GM12891 (cell line): ENCODE results near the gene TLR2.

Source experiments
- POLR2A ChIP-seq: IDR thresholded peaks from 2 replicates; pipeline ENCODE4 v1.6.1; 2011; ENCODE audit warnings: low read depth, low read length, control low read depth
- POLR2AphosphoS5 ChIP-seq: IDR thresholded peaks from 2 replicates; pipeline ENCODE4 v1.6.1; 2011; ENCODE audit warnings: low read depth, low read length, control low read depth
- SPI1 ChIP-seq: IDR thresholded peaks from 2 replicates; pipeline ENCODE4 v1.6.1; 2011; ENCODE audit warnings: low read depth, low read length, control low read depth
- TAF1 ChIP-seq: IDR thresholded peaks from 2 replicates; pipeline ENCODE4 v1.6.1; 2011; ENCODE audit warnings: low read depth, low read length, control low read depth

- no peak for TF ChIP-seq SPI1
- TF ChIP-seq POLR2A = no peak
- no peak for TF ChIP-seq TAF1
- no peak for TF ChIP-seq POLR2AphosphoS5
Measured at GRCh38 chr4:153728151-153728550, 44.1 kb downstream of the TLR2 start.
